DOHH2 (cell line): Measurements from ENCODE around the gene ARID1B.

ENCODE experiments used
- EZH2phosphoT487 ChIP-seq: fragments of 200-600 bp; sonication (generic); IDR thresholded peaks from 2 replicates; pipeline ENCODE4 v1.6.1; 2017; ENCODE audit warnings: borderline replicate concordance, mild to moderate bottlenecking, antibody characterized with exemption, low read length, moderate library complexity, mixed read lengths
- TF ChIP-seq, protein P1 (sequence below): fragments of 200-600 bp; sonication (generic); IDR thresholded peaks from one replicate; pipeline ENCODE4 v1.5.1; 2014; ENCODE audit warnings: antibody characterized with exemption, mild to moderate bottlenecking, low read depth, low read length; ENCODE audit not compliant: poor library complexity, severe bottlenecking

DNA sequence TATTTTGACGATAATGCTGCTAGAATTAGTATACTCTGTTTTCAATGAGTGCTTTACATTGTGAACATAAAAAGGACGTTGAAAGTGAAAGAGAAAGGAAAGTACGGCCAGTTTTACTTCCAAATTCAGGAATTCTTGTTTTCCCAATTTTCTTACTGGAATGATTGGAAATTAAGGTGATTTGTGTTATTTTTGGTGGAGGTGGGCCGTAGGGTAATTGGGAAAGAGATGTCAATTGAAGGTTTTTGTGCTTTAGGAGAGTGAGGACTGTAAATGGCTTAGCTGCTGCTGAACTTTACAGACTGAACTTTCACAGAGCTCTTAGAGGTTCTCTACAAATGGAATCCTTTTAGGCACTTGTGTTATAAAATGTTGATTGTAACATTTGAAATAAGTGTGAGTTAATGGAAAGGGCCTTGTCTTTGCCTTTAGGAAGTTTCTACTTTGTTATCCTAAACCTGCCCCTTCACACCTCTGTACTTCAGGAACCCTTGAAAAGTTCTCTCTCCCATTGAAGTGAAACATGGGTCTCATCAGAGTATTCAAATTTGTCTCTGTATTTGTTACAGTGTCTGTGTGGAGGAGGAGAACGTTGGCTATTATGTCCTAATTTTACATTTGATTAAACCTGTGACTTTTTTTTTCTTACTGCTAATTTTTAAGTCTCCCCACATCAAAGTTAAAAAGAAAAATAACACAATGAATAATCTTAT is 256.4 kb downstream of the ARID1B start:
- no peak for TF ChIP-seq EZH2phosphoT487
- TF ChIP-seq, protein P1, sequence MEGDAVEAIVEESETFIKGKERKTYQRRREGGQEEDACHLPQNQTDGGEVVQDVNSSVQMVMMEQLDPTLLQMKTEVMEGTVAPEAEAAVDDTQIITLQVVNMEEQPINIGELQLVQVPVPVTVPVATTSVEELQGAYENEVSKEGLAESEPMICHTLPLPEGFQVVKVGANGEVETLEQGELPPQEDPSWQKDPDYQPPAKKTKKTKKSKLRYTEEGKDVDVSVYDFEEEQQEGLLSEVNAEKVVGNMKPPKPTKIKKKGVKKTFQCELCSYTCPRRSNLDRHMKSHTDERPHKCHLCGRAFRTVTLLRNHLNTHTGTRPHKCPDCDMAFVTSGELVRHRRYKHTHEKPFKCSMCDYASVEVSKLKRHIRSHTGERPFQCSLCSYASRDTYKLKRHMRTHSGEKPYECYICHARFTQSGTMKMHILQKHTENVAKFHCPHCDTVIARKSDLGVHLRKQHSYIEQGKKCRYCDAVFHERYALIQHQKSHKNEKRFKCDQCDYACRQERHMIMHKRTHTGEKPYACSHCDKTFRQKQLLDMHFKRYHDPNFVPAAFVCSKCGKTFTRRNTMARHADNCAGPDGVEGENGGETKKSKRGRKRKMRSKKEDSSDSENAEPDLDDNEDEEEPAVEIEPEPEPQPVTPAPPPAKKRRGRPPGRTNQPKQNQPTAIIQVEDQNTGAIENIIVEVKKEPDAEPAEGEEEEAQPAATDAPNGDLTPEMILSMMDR = no peak
